ENCODE data around the gene GPR161.
"Not testable (repeated sequence)": the region's sequence is repeated elsewhere in the genome, so short reads cannot be mapped to it uniquely, and the experiment has no call there.

GPR161 gene

GRCh38 chr1:168085401-168085872 is 51.3 kb downstream of the GPR161 start:
- no peak for DNase-seq

- DNase-seq, result peak; percentile 23 to 46 (median 33)
These were observed 52.1 kb downstream of the GPR161 start for GRCh38 chr1:168084396-168085231.

- no peak for DNase-seq
These were observed 53.0 kb downstream of the GPR161 start for GRCh38 chr1:168083456-168084325.

GRCh38 chr1:168082008-168082876 is 54.5 kb downstream of the GPR161 start:
- DNase-seq, result peak in 4 of 5 donors; percentile 37 to 64 (median 45)

- DNase-seq, result no peak
These were observed 55.2 kb downstream of the GPR161 start for GRCh38 chr1:168081373-168082007.

- DNase-seq, result no peak
These were observed 57.0 kb downstream of the GPR161 start for GRCh38 chr1:168079761-168080160.

- DNase-seq, result no peak
These were observed 67.3 kb downstream of the GPR161 start for GRCh38 chr1:168069384-168069783.

GRCh38 chr1:168065506-168065905 is 71.2 kb downstream of the GPR161 start:
- no peak for DNase-seq

- no peak for DNase-seq
These were observed 72.5 kb downstream of the GPR161 start for GRCh38 chr1:168064216-168064615.

GRCh38 chr1:168057921-168058320 is 78.8 kb downstream of the GPR161 start:
- DNase-seq, result no peak

- DNase-seq, result no peak
These were observed 79.4 kb downstream of the GPR161 start for GRCh38 chr1:168057355-168057754.

GRCh38 chr1:168056152-168056551 is 80.6 kb downstream of the GPR161 start:
- not testable (repeated sequence) for DNase-seq

- DNase-seq, result no peak
These were observed 82.6 kb downstream of the GPR161 start for GRCh38 chr1:168054117-168054516.

- DNase-seq, result no peak
These were observed 83.0 kb downstream of the GPR161 start for GRCh38 chr1:168053681-168054080.

- DNase-seq, result no peak
These were observed 85.8 kb downstream of the GPR161 start for GRCh38 chr1:168050880-168051279.

GRCh38 chr1:168050307-168050706 is 86.4 kb downstream of the GPR161 start:
- DNase-seq, result no peak

GRCh38 chr1:168045311-168045710 is 91.4 kb downstream of the GPR161 start:
- no peak for DNase-seq

GRCh38 chr1:168042362-168042761 is 94.4 kb downstream of the GPR161 start:
- DNase-seq, result no peak

- no peak for DNase-seq
These were observed 101.4 kb downstream of the GPR161 start for GRCh38 chr1:168035345-168035744.

GRCh38 chr1:168032029-168032428 is 104.7 kb downstream of the GPR161 start:
- no peak for DNase-seq

- DNase-seq, result no peak
These were observed 105.1 kb downstream of the GPR161 start for GRCh38 chr1:168031627-168032026.

GRCh38 chr1:168031198-168031597 is 105.5 kb downstream of the GPR161 start:
- DNase-seq, result no peak
